Esophagus squamous epithelium (tissue), 5 donors: ENCODE measurements around the gene SMPDL3A. TPM values are rescaled to one million over a fixed set of nuclear protein-coding genes. Genes with fewer than 3 reads are reported as not detected.
A peak's percentile ranks its signal among the peaks of the same experiment; 100 is the strongest.

ENCODE experiments used
- DNase-seq: peaks from one replicate; lab custom pipeline; 2025; lab: John Stamatoyannopoulos, UW
- H3K27ac ChIP-seq, 4 donors: fragments of 200-600 bp; sonication (generic); one replicate each; pipeline ENCODE4 v1.5.1; 2016 to 2019; ENCODE audit warnings: mild to moderate bottlenecking in 1 of 4
- H3K27me3 ChIP-seq, 4 donors: fragments of 200-600 bp; sonication (generic); 1 replicate in 3 of 4; 2 replicates in 1 of 4; pipeline versions ENCODE4 v1.5.1 to v1.6.0; 2017 to 2021; ENCODE audit warnings: antibody characterized with exemption in 1 of 4
- H3K36me3 ChIP-seq, 3 donors: fragments of 200-600 bp; sonication (generic); one replicate each; pipeline ENCODE4 v1.5.1; 2016 to 2019
- H3K4me1 ChIP-seq, 3 donors: fragments of 200-600 bp; sonication (generic); one replicate each; pipeline ENCODE4 v1.5.1; 2017 to 2019
- H3K4me3 ChIP-seq, 4 donors: fragments of 200-600 bp; sonication (generic); 1 replicate in 3 of 4; 2 replicates in 1 of 4; pipeline ENCODE4 v1.5.1; 2016 to 2019; ENCODE audit warnings: mild to moderate bottlenecking in 2 of 4, moderate library complexity in 1 of 4
- H3K9me3 ChIP-seq, 3 donors: fragments of 200-600 bp; sonication (generic); one replicate each; pipeline ENCODE4 v1.5.1; 2016 to 2019
- CTCF ChIP-seq, 6 experiments: fragments of 450-650 bp in 4 of 6; fragments of 200-600 bp in 2 of 6; sonication (generic) in 2 of 6; IDR thresholded peaks; one replicate each; pipeline ENCODE4 v1.5.1; 2016 to 2019; ENCODE audit warnings: antibody characterized with exemption in 6 of 6, mild to moderate bottlenecking in 4 of 6, moderate library complexity in 4 of 6
- POLR2A ChIP-seq, 4 donors: fragments of 450-650 bp; IDR thresholded peaks; one replicate each; pipeline ENCODE4 v1.6.1; 2017; ENCODE audit warnings: antibody characterized with exemption in 4 of 4, mild to moderate bottlenecking in 4 of 4, moderate library complexity in 3 of 4
- WGBS, 2 donors: methylation state at CpG; one replicate each; pipeline ENCODE4 v1.1.5; 2018; 5-methylcytosine and 5-hydroxymethylcytosine counted together
- intact Hi-C: fragments of 100-400 bp; cut with DNase I; formaldehyde crosslinking; loops from one replicate; pipeline ENCODE4 v1.15.0; 2022
- total RNA-seq, 4 donors: library from RNA; depleted of rRNA; stranded (reverse); fragments of >200 nt; gene quantifications; one replicate each; pipeline ENCODE4 v1.1.0, GENCODE V29; 2016
- donor health status: DM: yes; HTN: yes; CAD: no.

Gene SMPDL3A
- total RNA-seq, 4 donors from 2014 or later, result 15.4 to 21.7 (median 16.6) TPM

- H3K36me3 ChIP-seq, result peaks cover 0 to 37% (median 0%) of the 10 kb centered on the region in 3 donors
- no peaks in the 10 kb centered on the region for H3K27me3 ChIP-seq
- 18 to 19% methylated on average over 4 of the region's 4 CpGs for WGBS, 2 donors
- TF ChIP-seq CTCF (IDR thresholded peaks at IDR 0.05) (no peak), POLR2A (IDR thresholded peaks at IDR 0.05) (no peak)
- intact Hi-C loops, result no loop called here
- no peaks in the 10 kb centered on the region for H3K9me3 ChIP-seq
- no peak overlapping the region for H3K4me3 ChIP-seq
- no peak for DNase-seq
- H3K4me1 ChIP-seq, result peaks cover 0 to 44% (median 21%) of the 10 kb centered on the region in 3 donors
- H3K27ac ChIP-seq, result no peak overlapping the region
Measured at GRCh38 chr6:122803171-122803661, 14.2 kb downstream of the SMPDL3A start.

- WGBS, 2 donors, result 58 to 69% methylated on average over 5 of the region's 5 CpGs
- Histone ChIP-seq H3K27me3 (no peaks in the 10 kb centered on the region), H3K27ac (peak overlapping the region in 1 of 4 donors; percentile 37), H3K4me1 (peaks cover 0 to 26% (median 11%) of the 10 kb centered on the region in 3 donors), H3K4me3 (no peak overlapping the region), H3K36me3 (peaks cover 0 to 42% (median 0%) of the 10 kb centered on the region in 3 donors), H3K9me3 (no peaks in the 10 kb centered on the region)
- DNase-seq, result no peak
- intact Hi-C loops, result no loop called here
- no peak for TF ChIP-seq CTCF (IDR thresholded peaks at IDR 0.05)
- no peak for TF ChIP-seq POLR2A (IDR thresholded peaks at IDR 0.05)
Measured at GRCh38 chr6:122804962-122805485, 16.0 kb downstream of the SMPDL3A start.

DNA sequence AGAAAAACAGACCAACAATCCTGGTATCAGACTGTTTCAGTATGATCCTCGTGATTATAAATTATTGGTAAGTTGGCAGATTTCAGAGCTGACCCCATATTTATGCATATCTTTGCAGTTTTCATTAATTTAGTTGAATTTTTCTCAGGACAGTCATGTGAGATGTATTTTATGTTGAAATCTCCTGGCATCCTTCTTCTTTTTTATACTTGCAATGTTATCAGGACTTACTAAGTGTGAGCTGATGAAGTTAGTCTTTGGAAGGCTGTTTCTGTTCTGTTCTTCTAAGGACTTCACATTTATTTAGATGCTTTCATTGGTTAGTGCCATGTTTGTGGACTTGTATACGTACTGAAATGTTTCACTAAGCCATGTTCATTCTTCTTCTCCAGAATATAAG lies 17.2 kb downstream of the SMPDL3A start:
- Histone ChIP-seq H3K36me3 (peaks cover 0 to 46% (median 0%) of the 10 kb centered on the region in 3 donors), H3K27me3 (no peaks in the 10 kb centered on the region), H3K4me1 (peaks cover 0 to 13% (median under 1%) of the 10 kb centered on the region in 3 donors), H3K9me3 (no peaks in the 10 kb centered on the region), H3K27ac (peak overlapping the region in 1 of 4 donors; percentile 37), H3K4me3 (no peak overlapping the region)
- WGBS, 2 donors, result 70 to 80% methylated on average over 2 of the region's 2 CpGs
- DNase-seq, result no peak
- intact Hi-C loops, result no loop called here
- TF ChIP-seq POLR2A (IDR thresholded peaks at IDR 0.05) (no peak), CTCF (IDR thresholded peaks at IDR 0.05) (no peak)

- no peak overlapping the region for H3K4me3 ChIP-seq
- no peaks in the 10 kb centered on the region for H3K4me1 ChIP-seq
- TF ChIP-seq POLR2A (IDR thresholded peaks at IDR 0.05) (no peak), CTCF (IDR thresholded peaks at IDR 0.05) (no peak)
- WGBS, 2 donors, result 89 to 95% methylated on average over 10 of the region's 10 CpGs
- intact Hi-C loops, result no loop called here
- peaks cover 0 to 46% (median 0%) of the 10 kb centered on the region in 3 donors for H3K36me3 ChIP-seq
- no peaks in the 10 kb centered on the region for H3K9me3 ChIP-seq
- DNase-seq, result no peak
- H3K27me3 ChIP-seq, result no peaks in the 10 kb centered on the region
- no peak overlapping the region for H3K27ac ChIP-seq
Measured at GRCh38 chr6:122808121-122808885, 19.2 kb downstream of the SMPDL3A start.

DNA sequence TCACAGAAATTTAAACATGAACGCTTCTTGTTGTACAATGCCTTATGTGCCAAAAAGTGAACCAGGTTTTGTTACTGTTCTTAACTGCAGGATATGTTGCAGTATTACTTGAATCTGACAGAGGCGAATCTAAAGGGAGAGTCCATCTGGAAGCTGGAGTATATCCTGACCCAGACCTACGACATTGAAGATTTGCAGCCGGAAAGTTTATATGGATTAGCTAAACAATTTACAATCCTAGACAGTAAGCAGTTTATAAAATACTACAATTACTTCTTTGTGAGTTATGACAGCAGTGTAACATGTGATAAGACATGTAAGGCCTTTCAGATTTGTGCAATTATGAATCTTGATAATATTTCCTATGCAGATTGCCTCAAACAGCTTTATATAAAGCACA lies 19.9 kb downstream of the SMPDL3A start:
- no peaks in the 10 kb centered on the region for H3K27me3 ChIP-seq
- H3K27ac ChIP-seq, result no peak overlapping the region
- intact Hi-C loops, result no loop called here
- TF ChIP-seq CTCF (IDR thresholded peaks at IDR 0.05) (no peak), POLR2A (IDR thresholded peaks at IDR 0.05) (no peak)
- no peaks in the 10 kb centered on the region for H3K9me3 ChIP-seq
- DNase-seq, result no peak
- H3K4me1 ChIP-seq, result no peaks in the 10 kb centered on the region
- 59 to 77% methylated on average over 4 of the region's 4 CpGs for WGBS, 2 donors
- peaks cover 0 to 39% (median 0%) of the 10 kb centered on the region in 3 donors for H3K36me3 ChIP-seq
- no peak overlapping the region for H3K4me3 ChIP-seq
